ENCODE measurements around the gene NR1H3.

GRCh38 chr11:47269829-47270305, 12.1 kb downstream of the NR1H3 start, which contains the start of gene MADD:
- peak in 2 of 3 donors; percentile 76 to 83 for TF ChIP-seq POLR2AphosphoS5 (IDR thresholded peaks at IDR 0.05)
- TF ChIP-seq, protein P1, sequence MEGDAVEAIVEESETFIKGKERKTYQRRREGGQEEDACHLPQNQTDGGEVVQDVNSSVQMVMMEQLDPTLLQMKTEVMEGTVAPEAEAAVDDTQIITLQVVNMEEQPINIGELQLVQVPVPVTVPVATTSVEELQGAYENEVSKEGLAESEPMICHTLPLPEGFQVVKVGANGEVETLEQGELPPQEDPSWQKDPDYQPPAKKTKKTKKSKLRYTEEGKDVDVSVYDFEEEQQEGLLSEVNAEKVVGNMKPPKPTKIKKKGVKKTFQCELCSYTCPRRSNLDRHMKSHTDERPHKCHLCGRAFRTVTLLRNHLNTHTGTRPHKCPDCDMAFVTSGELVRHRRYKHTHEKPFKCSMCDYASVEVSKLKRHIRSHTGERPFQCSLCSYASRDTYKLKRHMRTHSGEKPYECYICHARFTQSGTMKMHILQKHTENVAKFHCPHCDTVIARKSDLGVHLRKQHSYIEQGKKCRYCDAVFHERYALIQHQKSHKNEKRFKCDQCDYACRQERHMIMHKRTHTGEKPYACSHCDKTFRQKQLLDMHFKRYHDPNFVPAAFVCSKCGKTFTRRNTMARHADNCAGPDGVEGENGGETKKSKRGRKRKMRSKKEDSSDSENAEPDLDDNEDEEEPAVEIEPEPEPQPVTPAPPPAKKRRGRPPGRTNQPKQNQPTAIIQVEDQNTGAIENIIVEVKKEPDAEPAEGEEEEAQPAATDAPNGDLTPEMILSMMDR (IDR thresholded peaks at IDR 0.05): no peak
- TF ChIP-seq POLR2A (IDR thresholded peaks at IDR 0.05): no peak
- no peak for TF ChIP-seq EP300 (IDR thresholded peaks at IDR 0.05)
